Skeletal muscle satellite cell (primary cell): Measurements from ENCODE around the gene IAH1.
"Not testable (repeated sequence)": the region's sequence is repeated elsewhere in the genome, so short reads cannot be mapped to it uniquely, and the experiment has no call there.

Experiments
- H3K27me3 ChIP-seq: 2 replicates; pipeline ENCODE4 v1.7.0; 2013; ENCODE audit warnings: low read length; ENCODE audit not compliant: control insufficient read depth, insufficient read depth
- H3K36me3 ChIP-seq: 2 replicates; pipeline ENCODE4 v1.7.0; 2013; ENCODE audit warnings: mild to moderate bottlenecking, control low read depth, low read length; ENCODE audit not compliant: insufficient read depth
- H3K4me1 ChIP-seq: 2 replicates; pipeline ENCODE4 v1.7.0; 2013; ENCODE audit warnings: low read length; ENCODE audit not compliant: control insufficient read depth, insufficient read depth
- H3K4me2 ChIP-seq: 2 replicates; pipeline ENCODE4 v1.7.0; 2013; ENCODE audit warnings: mild to moderate bottlenecking, low read length
- H3K4me3 ChIP-seq: 2 replicates; pipeline ENCODE4 v1.7.0; 2013; ENCODE audit warnings: low read length
- H3K9ac ChIP-seq: 2 replicates; pipeline ENCODE4 v1.7.0; 2013; ENCODE audit warnings: mild to moderate bottlenecking, low read depth, low read length, moderate library complexity
- H3K9me3 ChIP-seq: replicated peaks from 2 replicates; pipeline ENCODE4 v1.7.0; 2013; ENCODE audit warnings: mild to moderate bottlenecking, control low read depth, low read length

IAH1 gene

GRCh38 chr2:9498210-9498609 is 23.9 kb downstream of the IAH1 start:
- Histone ChIP-seq H3K27me3 (no peaks in the 10 kb centered on the region), H3K36me3 (peaks cover 50% of the 10 kb centered on the region), H3K4me1 (peaks cover 12% of the 10 kb centered on the region), H3K4me3 (no peak overlapping the region), H3K4me2 (no peak overlapping the region), H3K9me3 (no peaks in the 10 kb centered on the region), H3K9ac (no peak overlapping the region)

- H3K36me3 ChIP-seq, result peaks cover 35% of the 10 kb centered on the region
- no peaks in the 10 kb centered on the region for H3K9me3 ChIP-seq
- H3K4me3 ChIP-seq, result no peak overlapping the region
These were observed 34.6 kb downstream of the IAH1 start for GRCh38 chr2:9508931-9509330.

GRCh38 chr2:9513946-9514345 is 39.6 kb downstream of the IAH1 start:
- not testable (repeated sequence) for H3K4me3 ChIP-seq, H3K27me3 ChIP-seq, H3K4me2 ChIP-seq, H3K9ac ChIP-seq, H3K4me1 ChIP-seq, H3K9me3 ChIP-seq
- peaks cover 37% of the 10 kb centered on the region for H3K36me3 ChIP-seq

More at GRCh38 chr2:9508931-9509330, 34.6 kb downstream of the IAH1 start:
- Histone ChIP-seq H3K4me2 (no peak overlapping the region), H3K4me1 (no peaks in the 10 kb centered on the region), H3K27me3 (no peaks in the 10 kb centered on the region), H3K9ac (no peak overlapping the region)

GRCh38 chr2:9517118-9517782 is 42.9 kb downstream of the IAH1 start:
- Histone ChIP-seq H3K27me3 (no peaks in the 10 kb centered on the region), H3K4me3 (no peak overlapping the region), H3K36me3 (peaks cover 41% of the 10 kb centered on the region), H3K9me3 (no peaks in the 10 kb centered on the region), H3K4me1 (peaks cover 6% of the 10 kb centered on the region), H3K4me2 (no peak overlapping the region), H3K9ac (no peak overlapping the region)

- no peaks in the 10 kb centered on the region for H3K9me3 ChIP-seq
- H3K9ac ChIP-seq, result no peak overlapping the region
- H3K27me3 ChIP-seq, result no peaks in the 10 kb centered on the region
- H3K4me3 ChIP-seq, result no peak overlapping the region
- H3K36me3 ChIP-seq, result peaks cover 36% of the 10 kb centered on the region
- H3K4me2 ChIP-seq, result no peak overlapping the region
- peaks cover 6% of the 10 kb centered on the region for H3K4me1 ChIP-seq
These were observed 43.8 kb downstream of the IAH1 start for GRCh38 chr2:9518163-9518562.

GRCh38 chr2:9518780-9519179 is 44.4 kb downstream of the IAH1 start:
- peaks cover 36% of the 10 kb centered on the region for H3K36me3 ChIP-seq
- no peaks in the 10 kb centered on the region for H3K9me3 ChIP-seq
- no peak overlapping the region for H3K4me2 ChIP-seq
- H3K9ac ChIP-seq, result no peak overlapping the region
- H3K4me1 ChIP-seq, result peaks cover 6% of the 10 kb centered on the region
- H3K4me3 ChIP-seq, result no peak overlapping the region
- H3K27me3 ChIP-seq, result no peaks in the 10 kb centered on the region

GRCh38 chr2:9519250-9519649 is 44.9 kb downstream of the IAH1 start:
- no peaks in the 10 kb centered on the region for H3K9me3 ChIP-seq
- no peak overlapping the region for H3K9ac ChIP-seq
- no peak overlapping the region for H3K4me3 ChIP-seq
- peaks cover 39% of the 10 kb centered on the region for H3K36me3 ChIP-seq
- peaks cover 6% of the 10 kb centered on the region for H3K4me1 ChIP-seq
- no peak overlapping the region for H3K4me2 ChIP-seq
- H3K27me3 ChIP-seq, result no peaks in the 10 kb centered on the region

- Histone ChIP-seq H3K4me1 (peaks cover 13% of the 10 kb centered on the region), H3K9ac (no peak overlapping the region), H3K9me3 (no peaks in the 10 kb centered on the region), H3K36me3 (peaks cover 50% of the 10 kb centered on the region), H3K4me3 (no peak overlapping the region), H3K4me2 (no peak overlapping the region), H3K27me3 (no peaks in the 10 kb centered on the region)
These were observed 49.9 kb downstream of the IAH1 start for GRCh38 chr2:9524291-9524690.

GRCh38 chr2:9525266-9525665 is 50.9 kb downstream of the IAH1 start:
- Histone ChIP-seq H3K9ac (no peak overlapping the region), H3K4me1 (peaks cover 7% of the 10 kb centered on the region), H3K27me3 (no peaks in the 10 kb centered on the region), H3K9me3 (no peaks in the 10 kb centered on the region), H3K4me2 (no peak overlapping the region), H3K4me3 (no peak overlapping the region), H3K36me3 (peaks cover 52% of the 10 kb centered on the region)

GRCh38 chr2:9527995-9528787 is 53.8 kb downstream of the IAH1 start:
- Histone ChIP-seq H3K27me3 (no peaks in the 10 kb centered on the region), H3K4me1 (peaks cover 7% of the 10 kb centered on the region), H3K9me3 (no peaks in the 10 kb centered on the region), H3K36me3 (peaks cover 55% of the 10 kb centered on the region), H3K4me2 (no peak overlapping the region), H3K4me3 (no peak overlapping the region), H3K9ac (no peak overlapping the region)

- H3K4me3 ChIP-seq, result no peak overlapping the region
- no peak overlapping the region for H3K9ac ChIP-seq
- no peaks in the 10 kb centered on the region for H3K9me3 ChIP-seq
- H3K27me3 ChIP-seq, result no peaks in the 10 kb centered on the region
- H3K4me2 ChIP-seq, result no peak overlapping the region
- peaks cover 37% of the 10 kb centered on the region for H3K36me3 ChIP-seq
- peaks cover 22% of the 10 kb centered on the region for H3K4me1 ChIP-seq
These were observed 58.1 kb downstream of the IAH1 start for GRCh38 chr2:9532421-9532820.

- Histone ChIP-seq H3K36me3 (peaks cover 35% of the 10 kb centered on the region), H3K27me3 (no peaks in the 10 kb centered on the region), H3K9me3 (no peaks in the 10 kb centered on the region), H3K4me3 (no peak overlapping the region), H3K4me2 (no peak overlapping the region), H3K4me1 (peaks cover 17% of the 10 kb centered on the region), H3K9ac (no peak overlapping the region)
These were observed 59.3 kb downstream of the IAH1 start for GRCh38 chr2:9533663-9534062.
